OCI-LY1 (cell line): ENCODE data around the gene TMEM208.

Experiments
- EZH2 ChIP-seq: fragments of 200-600 bp; sonication (generic), shearing (Covaris generic); IDR thresholded peaks from 2 replicates; pipeline ENCODE4 v1.8.0; 2017; ENCODE audit warnings: borderline replicate concordance, mixed run types, mild to moderate bottlenecking, antibody characterized with exemption, low read length, moderate library complexity, mixed read lengths
- TF ChIP-seq, protein P1 (sequence below): fragments of 200-600 bp; sonication (generic), shearing (Covaris generic); IDR thresholded peaks from 2 replicates; pipeline ENCODE4 v1.5.1; 2017; ENCODE audit warnings: mild to moderate bottlenecking, antibody characterized with exemption, low read length, moderate library complexity, mixed read lengths

DNA sequence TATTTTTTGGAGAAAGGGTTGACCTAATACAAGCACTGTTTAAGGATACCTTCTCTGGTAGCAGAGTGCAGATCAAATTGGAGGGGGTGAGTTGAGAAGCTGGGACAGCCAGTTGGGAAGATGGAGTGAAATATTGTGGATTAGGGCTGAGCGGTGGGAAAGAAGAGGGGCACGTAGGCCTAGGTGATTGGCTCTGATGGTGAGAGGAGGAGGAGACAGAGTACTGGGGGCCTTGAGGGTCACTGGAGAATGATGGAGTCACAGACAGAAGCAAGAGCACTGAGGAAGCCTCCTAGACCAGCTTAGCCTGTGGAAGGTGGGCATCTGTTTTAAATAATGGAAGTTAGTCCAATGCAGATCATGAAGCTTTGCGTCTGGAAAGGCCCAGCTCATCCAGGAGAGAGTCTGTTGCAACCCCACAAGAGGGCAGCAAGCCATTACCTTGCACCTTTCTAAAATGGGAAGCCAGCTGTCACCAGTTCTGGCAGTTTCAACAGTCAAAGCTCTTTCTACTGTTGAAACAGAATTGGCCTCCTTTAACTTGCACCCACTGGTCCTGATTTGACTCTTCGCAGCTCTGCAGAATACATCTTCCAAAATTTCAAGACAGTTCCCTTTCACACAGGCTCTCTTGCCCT is 33.6 kb downstream of the TMEM208 start:
- TF ChIP-seq, protein P1, sequence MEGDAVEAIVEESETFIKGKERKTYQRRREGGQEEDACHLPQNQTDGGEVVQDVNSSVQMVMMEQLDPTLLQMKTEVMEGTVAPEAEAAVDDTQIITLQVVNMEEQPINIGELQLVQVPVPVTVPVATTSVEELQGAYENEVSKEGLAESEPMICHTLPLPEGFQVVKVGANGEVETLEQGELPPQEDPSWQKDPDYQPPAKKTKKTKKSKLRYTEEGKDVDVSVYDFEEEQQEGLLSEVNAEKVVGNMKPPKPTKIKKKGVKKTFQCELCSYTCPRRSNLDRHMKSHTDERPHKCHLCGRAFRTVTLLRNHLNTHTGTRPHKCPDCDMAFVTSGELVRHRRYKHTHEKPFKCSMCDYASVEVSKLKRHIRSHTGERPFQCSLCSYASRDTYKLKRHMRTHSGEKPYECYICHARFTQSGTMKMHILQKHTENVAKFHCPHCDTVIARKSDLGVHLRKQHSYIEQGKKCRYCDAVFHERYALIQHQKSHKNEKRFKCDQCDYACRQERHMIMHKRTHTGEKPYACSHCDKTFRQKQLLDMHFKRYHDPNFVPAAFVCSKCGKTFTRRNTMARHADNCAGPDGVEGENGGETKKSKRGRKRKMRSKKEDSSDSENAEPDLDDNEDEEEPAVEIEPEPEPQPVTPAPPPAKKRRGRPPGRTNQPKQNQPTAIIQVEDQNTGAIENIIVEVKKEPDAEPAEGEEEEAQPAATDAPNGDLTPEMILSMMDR: peak; percentile 64
- TF ChIP-seq EZH2: no peak
